Esophagus muscularis mucosa (tissue), 4 donors: ENCODE measurements around the gene ZNF514. TPM values are rescaled to one million over a fixed set of nuclear protein-coding genes. Genes with fewer than 3 reads are reported as not detected.

Experiments
- DNase-seq: peaks from one replicate; pipeline ENCODE4 v3.0.0-alpha.2; 2017; ENCODE audit errors: extremely low spot score
- H3K27ac ChIP-seq, 4 donors: fragments of 200-600 bp; sonication (generic); replicated peaks in 1 of 4; 1 replicate in 3 of 4; 2 replicates in 1 of 4; pipeline ENCODE4 v1.5.1; 2016 to 2019; ENCODE audit warnings: mild to moderate bottlenecking in 1 of 4
- H3K27me3 ChIP-seq, 4 donors: fragments of 200-600 bp; sonication (generic); one replicate each; pipeline versions ENCODE4 v1.5.1 to v1.6.0; 2016 to 2019
- H3K36me3 ChIP-seq, 4 donors: fragments of 200-600 bp; sonication (generic); one replicate each; pipeline ENCODE4 v1.5.1; 2016 to 2019
- H3K4me1 ChIP-seq, 4 donors: fragments of 200-600 bp; sonication (generic); one replicate each; pipeline ENCODE4 v1.5.1; 2016 to 2019
- H3K4me3 ChIP-seq, 4 donors: fragments of 200-600 bp; sonication (generic); 1 replicate in 2 of 4; 2 replicates in 2 of 4; pipeline ENCODE4 v1.5.1; 2016 to 2019; ENCODE audit warnings: mild to moderate bottlenecking in 4 of 4, moderate library complexity in 1 of 4
- H3K9me3 ChIP-seq, 4 donors: fragments of 200-600 bp; sonication (generic); 1 replicate in 3 of 4; 2 replicates in 1 of 4; pipeline ENCODE4 v1.5.1; 2016 to 2019
- EP300 ChIP-seq: sonication (generic); formaldehyde crosslinking; IDR thresholded peaks from one replicate; pipeline ENCODE4 v1.6.1; 2017; ENCODE audit warnings: antibody characterized with exemption
- POLR2A ChIP-seq: fragments of 450-650 bp; IDR thresholded peaks from one replicate; pipeline ENCODE4 v1.6.1; 2017; ENCODE audit warnings: antibody characterized with exemption, moderate library complexity, mild to moderate bottlenecking, low read depth
- POLR2AphosphoS5 ChIP-seq, 2 donors: sonication (generic); formaldehyde crosslinking; IDR thresholded peaks; one replicate each; pipeline ENCODE4 v1.6.1; 2017; ENCODE audit warnings: antibody characterized with exemption in 2 of 2
- WGBS: methylation state at CpG from one replicate; pipeline ENCODE4 v1.1.5; 2018; 5-methylcytosine and 5-hydroxymethylcytosine counted together
- intact Hi-C: fragments of 100-400 bp; cut with DNase I; formaldehyde crosslinking; loops from one replicate; pipeline ENCODE4 v1.15.1; 2023
- total RNA-seq, 4 donors: library from RNA; depleted of rRNA; stranded (reverse); fragments of >200 nt; gene quantifications; one replicate each; pipeline versions ENCODE4 v1.1.0 to v1.2.1, GENCODE V29; 2016
- TF ChIP-seq, protein P1 (sequence below), 3 experiments: fragments of 200-600 bp in 2 of 3; fragments of 450-650 bp in 1 of 3; sonication (generic) in 2 of 3; IDR thresholded peaks; one replicate each; pipeline ENCODE4 v1.5.1; 2017 to 2019; ENCODE audit warnings: antibody characterized with exemption in 3 of 3, mild to moderate bottlenecking in 2 of 3, moderate library complexity in 1 of 3

ZNF514 gene
- total RNA-seq, 4 donors from 2014 or later = 12.1 to 14.5 (median 13.2) TPM

DNA sequence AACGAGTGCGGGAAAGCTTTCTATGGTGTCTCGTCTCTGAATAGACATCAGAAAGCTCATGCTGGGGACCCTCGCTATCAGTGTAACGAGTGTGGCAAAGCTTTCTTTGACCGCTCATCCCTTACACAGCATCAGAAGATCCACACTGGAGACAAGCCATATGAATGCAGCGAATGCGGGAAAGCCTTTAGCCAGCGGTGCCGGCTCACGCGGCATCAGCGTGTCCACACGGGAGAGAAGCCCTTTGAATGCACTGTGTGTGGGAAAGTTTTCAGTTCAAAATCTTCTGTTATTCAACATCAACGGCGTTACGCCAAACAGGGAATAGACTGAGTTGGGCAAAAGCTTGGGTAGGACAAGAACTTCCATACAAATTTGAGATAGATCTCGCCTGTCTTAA is 22.1 kb upstream of the ZNF514 start:
- H3K9me3 ChIP-seq = peaks cover 0 to 11% (median 0%) of the 10 kb centered on the region in 4 donors
- no peak overlapping the region for H3K27ac ChIP-seq
- intact Hi-C loops = no loop called here
- H3K27me3 ChIP-seq = no peaks in the 10 kb centered on the region
- DNase-seq = no peak
- 96% methylated on average over 18 of the region's 18 CpGs for WGBS
- peaks cover 28 to 61% (median 51%) of the 10 kb centered on the region in 4 donors for H3K36me3 ChIP-seq
- H3K4me1 ChIP-seq = peaks cover 0 to 4% (median 0%) of the 10 kb centered on the region in 4 donors
- TF ChIP-seq POLR2A (no peak), POLR2AphosphoS5 (IDR thresholded peaks at IDR 0.05) (no peak), EP300 (no peak)
- TF ChIP-seq, protein P1, sequence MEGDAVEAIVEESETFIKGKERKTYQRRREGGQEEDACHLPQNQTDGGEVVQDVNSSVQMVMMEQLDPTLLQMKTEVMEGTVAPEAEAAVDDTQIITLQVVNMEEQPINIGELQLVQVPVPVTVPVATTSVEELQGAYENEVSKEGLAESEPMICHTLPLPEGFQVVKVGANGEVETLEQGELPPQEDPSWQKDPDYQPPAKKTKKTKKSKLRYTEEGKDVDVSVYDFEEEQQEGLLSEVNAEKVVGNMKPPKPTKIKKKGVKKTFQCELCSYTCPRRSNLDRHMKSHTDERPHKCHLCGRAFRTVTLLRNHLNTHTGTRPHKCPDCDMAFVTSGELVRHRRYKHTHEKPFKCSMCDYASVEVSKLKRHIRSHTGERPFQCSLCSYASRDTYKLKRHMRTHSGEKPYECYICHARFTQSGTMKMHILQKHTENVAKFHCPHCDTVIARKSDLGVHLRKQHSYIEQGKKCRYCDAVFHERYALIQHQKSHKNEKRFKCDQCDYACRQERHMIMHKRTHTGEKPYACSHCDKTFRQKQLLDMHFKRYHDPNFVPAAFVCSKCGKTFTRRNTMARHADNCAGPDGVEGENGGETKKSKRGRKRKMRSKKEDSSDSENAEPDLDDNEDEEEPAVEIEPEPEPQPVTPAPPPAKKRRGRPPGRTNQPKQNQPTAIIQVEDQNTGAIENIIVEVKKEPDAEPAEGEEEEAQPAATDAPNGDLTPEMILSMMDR (IDR thresholded peaks at IDR 0.05) = no peak
- H3K4me3 ChIP-seq = no peak overlapping the region

GRCh38 chr2:95179451-95179850 is 19.8 kb upstream of the ZNF514 start:
- TF ChIP-seq POLR2AphosphoS5 (IDR thresholded peaks at IDR 0.05) (no peak), EP300 (no peak), POLR2A (no peak)
- TF ChIP-seq, protein P1 (IDR thresholded peaks at IDR 0.05) = no peak

GRCh38 chr2:95174031-95174542 is 14.4 kb upstream of the ZNF514 start:
- no peak overlapping the region for H3K27ac ChIP-seq
- peaks cover 0 to 27% (median 12%) of the 10 kb centered on the region in 4 donors for H3K36me3 ChIP-seq
- H3K4me3 ChIP-seq = no peak overlapping the region
- no peaks in the 10 kb centered on the region for H3K27me3 ChIP-seq
- 94% methylated on average over 2 of the region's 2 CpGs for WGBS
- no peak for TF ChIP-seq EP300
- TF ChIP-seq, protein P1 (IDR thresholded peaks at IDR 0.05) = no peak
- TF ChIP-seq POLR2AphosphoS5 (IDR thresholded peaks at IDR 0.05) = no peak
- TF ChIP-seq POLR2A = no peak
- no peak for DNase-seq
- H3K9me3 ChIP-seq = no peaks in the 10 kb centered on the region
- no peaks in the 10 kb centered on the region for H3K4me1 ChIP-seq
- intact Hi-C loops = no loop called here

More at GRCh38 chr2:95179451-95179850, 19.8 kb upstream of the ZNF514 start:
- Histone ChIP-seq H3K4me3 (no peak overlapping the region), H3K27ac (no peak overlapping the region), H3K9me3 (peaks cover 0 to 11% (median 0%) of the 10 kb centered on the region in 4 donors), H3K36me3 (peaks cover 28 to 69% (median 51%) of the 10 kb centered on the region in 4 donors), H3K4me1 (peaks cover 0 to 4% (median 0%) of the 10 kb centered on the region in 4 donors), H3K27me3 (no peaks in the 10 kb centered on the region)
- WGBS = 79% methylated on average over 7 of the region's 7 CpGs
- intact Hi-C loops = no loop called here
- no peak for DNase-seq

DNA sequence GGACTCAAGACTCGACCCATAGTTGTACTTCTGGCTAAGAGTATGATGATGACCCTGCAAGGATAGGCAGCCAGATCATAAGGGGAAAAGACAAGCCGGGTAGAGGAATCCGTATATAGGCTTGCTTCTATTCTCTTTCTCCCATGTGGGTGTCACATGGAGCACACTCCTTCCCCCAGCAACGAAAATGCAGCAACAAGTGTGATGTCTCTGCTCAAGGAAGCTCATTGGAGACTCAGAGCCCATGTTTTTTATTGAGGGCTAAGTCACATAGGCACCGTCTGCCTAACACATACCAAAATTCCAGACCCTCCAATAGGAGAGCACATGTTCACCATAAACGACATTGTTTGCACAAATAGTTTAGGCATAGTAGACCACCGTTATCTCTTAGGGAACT is 12.3 kb upstream of the ZNF514 start:
- TF ChIP-seq POLR2AphosphoS5 (IDR thresholded peaks at IDR 0.05) = no peak
- TF ChIP-seq, protein P1 (IDR thresholded peaks at IDR 0.05) = no peak
- no peak for TF ChIP-seq POLR2A
- no peak for TF ChIP-seq EP300
- no peaks in the 10 kb centered on the region for H3K27me3 ChIP-seq

More for the DNA sequence above, 12.3 kb upstream of the ZNF514 start:
- DNase-seq = no peak
- intact Hi-C loops = no loop called here
- 85% methylated on average over 7 of the region's 7 CpGs for WGBS
- H3K9me3 ChIP-seq = no peaks in the 10 kb centered on the region
- H3K27ac ChIP-seq = no peak overlapping the region
- no peak overlapping the region for H3K4me3 ChIP-seq
- H3K4me1 ChIP-seq = peaks cover 0 to 2% (median 1%) of the 10 kb centered on the region in 4 donors
- H3K36me3 ChIP-seq = peaks cover 0 to 8% (median 0%) of the 10 kb centered on the region in 4 donors
